Urothelium cell line (cell line): ENCODE results near the gene TFRC.
"Not testable (repeated sequence)": the region's sequence is repeated elsewhere in the genome, so short reads cannot be mapped to it uniquely, and the experiment has no call there.

ENCODE experiments used
- DNase-seq: peaks from one replicate; pipeline ENCODE4 v3.0.0; 2011; ENCODE audit warnings: low spot score, mixed read lengths
- FAIRE-seq: peaks from 2 replicates; lab custom pipeline; 2011; peaks lifted over from hg19 to GRCh38; lab: Jason Lieb, UNC

The TFRC gene

DNA sequence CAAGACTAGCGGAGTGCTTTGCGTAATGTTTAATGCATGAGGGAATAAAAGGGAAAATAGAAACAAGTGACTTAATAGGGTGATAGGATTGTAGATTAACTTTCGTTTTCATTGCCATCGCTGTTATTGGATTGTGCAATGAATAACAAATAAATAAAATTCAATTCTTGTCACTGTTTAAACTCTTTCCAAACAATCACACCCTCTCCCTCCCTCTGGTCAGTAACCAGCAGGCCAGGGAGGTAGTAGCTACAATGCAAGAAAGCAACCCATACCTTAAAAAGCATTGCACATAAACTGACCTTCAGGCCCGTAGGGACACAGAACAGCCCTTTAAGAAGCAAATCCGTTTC is 705 bp upstream of the TFRC start:
- no peak for DNase-seq
- FAIRE-seq, result no peak

DNA sequence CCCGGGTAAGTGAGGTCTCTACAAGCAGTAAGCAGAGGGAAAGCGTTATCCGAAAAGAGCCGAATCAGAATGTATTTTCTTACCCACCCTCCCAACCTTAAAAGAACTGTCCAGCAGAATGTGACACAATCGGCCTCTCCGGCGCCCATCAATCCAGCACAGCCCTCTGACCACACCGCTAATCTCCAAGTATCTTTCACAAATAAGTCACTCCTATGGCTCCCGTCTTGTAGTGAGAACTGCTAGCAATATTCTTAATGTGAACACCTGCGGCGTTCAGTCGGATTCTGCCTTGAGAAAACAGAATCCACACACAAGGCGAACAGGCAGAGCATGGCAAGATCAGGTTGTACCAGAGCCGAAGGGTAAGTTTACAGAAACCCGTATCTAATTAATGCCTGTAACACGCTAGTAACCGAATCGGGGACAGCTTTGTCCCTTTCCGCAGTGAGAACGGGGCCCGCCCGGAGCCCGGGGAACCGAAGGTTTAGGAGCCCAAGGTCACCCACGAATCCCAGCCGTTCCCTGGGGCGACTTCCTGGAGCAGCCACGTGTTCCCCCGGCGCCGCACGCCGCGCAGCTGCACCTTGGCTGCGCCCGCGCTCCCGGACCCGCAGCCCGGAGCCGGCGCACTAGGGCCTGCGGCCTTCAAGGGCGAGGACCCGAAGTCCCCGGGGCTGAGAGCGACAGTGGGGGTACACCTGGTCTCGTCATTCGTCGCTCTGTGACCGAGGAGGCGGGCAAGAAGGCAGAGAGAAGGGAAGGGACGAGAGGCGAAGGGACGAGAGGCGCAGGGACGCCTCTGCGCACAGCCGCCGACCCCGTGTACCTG is 672 bp downstream of the TFRC start:
- DNase-seq, result peak; percentile 62
- no peak for FAIRE-seq

DNA sequence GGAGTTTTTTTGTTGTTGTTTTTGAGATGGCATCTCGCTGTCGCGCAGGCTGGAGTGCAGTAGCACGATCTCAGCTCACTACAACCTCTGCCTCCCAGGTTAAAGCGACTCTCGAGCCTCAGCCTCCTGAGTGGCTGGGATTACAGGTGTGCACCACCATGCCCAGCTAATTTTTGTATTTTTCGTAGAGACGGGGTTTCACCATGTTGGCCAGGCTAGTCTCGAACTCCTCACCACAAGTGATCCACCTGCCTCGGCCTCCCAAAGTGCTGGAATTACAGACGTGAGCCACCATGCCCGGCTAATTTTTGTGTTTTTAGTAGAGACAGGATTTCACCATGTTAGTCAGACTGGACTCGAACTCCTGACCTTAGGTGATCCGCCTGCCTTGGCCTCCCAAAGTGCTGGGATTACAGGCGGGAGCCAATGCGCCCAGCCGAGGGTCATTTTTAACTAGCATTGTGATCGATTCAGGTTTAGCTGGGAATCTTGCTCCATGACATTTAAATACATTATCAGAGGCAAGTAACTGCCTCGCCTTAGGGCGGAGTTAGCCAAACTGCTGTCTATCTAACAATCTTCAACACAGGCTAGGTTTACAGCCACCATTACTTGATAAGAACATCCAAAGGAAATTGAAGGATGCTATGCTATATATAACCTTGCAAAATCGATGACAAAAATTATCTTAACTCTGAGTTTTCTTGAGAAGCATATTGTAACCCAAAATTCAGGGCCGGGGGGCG is 1.6 kb downstream of the TFRC start:
- FAIRE-seq, DNase-seq: not testable (repeated sequence)

DNA sequence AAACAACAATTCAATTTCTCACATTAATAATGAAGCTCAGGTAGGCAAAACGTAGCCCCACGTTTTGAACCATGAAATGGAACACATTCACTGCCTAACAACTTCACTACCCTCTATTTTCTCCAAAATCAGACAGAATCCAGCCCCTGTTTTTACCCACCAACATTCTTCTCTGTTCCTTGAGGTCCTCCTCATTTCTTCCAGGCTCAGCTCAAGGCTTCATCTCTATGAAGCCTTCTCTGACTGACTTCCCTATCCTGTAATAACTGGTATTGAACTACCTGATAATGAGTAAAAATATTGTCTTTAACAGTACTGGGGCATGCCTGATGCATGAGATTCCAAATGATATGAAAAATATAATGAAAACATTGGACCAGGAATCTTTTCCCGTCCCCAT is 2.2 kb downstream of the TFRC start:
- no peak for FAIRE-seq
- DNase-seq, result no peak

DNA sequence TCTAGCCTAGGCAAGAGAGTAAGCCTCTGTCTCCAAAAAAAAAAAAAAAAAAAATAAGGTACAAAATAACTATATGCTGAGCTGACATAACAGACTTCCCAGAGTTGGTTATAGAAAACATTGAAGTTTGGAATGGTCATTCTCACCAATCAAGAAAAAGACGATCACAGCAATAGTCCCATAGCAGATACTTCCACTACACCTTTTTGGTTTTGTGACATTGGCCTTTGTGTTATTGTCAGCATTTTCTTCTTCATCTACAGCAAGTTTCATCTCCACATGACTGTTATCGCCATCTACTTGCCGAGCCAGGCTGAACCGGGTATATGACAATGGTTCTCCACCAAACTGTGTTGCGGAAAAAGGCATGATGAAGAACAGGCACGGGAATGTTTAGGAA is 6.9 kb downstream of the TFRC start:
- FAIRE-seq, result no peak
- DNase-seq, result no peak

DNA sequence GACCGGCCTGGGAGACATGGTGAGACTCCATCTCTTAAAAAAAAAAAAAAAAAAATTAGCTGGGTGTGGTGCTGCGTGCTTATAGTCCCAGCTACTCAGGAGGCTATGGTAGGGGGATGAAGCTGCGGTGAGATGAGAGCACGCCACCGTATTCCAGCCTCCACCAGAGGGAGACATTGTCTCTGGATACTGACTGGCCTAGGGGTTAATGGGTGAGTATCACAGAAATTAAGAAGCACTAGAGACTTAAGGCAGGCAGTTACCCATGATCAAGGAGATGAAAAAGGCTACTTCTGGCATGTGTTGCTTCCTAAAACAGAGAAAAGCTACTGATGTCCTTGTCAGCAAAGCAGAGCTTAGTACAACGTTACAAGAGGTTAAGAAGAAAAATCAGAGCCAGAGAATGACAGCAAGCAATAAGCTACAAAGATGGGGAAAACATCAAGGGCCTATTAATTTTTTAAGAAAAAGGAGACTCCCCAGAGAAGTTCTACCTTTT is 8.6 kb downstream of the TFRC start:
- DNase-seq (peak; percentile 58), FAIRE-seq (no peak)

DNA sequence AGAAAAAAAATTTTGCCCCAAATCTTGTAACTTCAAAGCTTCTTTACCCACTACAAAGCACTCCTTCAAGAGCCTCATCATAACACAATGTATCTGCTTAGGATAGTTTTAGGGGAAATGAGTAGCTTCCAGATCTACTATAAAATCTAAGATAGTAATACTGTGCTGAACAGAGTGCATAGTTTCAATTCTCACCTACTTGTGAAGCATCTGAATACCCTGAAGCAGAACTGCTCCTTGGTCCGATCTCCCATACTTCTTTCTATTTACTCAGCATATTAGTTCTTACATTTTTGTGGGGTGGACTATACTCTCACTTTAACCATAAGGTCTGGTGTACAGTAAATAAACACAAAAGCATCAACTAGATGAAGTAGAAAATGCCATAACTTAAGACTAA is 9.6 kb downstream of the TFRC start:
- FAIRE-seq (no peak), DNase-seq (no peak)

DNA sequence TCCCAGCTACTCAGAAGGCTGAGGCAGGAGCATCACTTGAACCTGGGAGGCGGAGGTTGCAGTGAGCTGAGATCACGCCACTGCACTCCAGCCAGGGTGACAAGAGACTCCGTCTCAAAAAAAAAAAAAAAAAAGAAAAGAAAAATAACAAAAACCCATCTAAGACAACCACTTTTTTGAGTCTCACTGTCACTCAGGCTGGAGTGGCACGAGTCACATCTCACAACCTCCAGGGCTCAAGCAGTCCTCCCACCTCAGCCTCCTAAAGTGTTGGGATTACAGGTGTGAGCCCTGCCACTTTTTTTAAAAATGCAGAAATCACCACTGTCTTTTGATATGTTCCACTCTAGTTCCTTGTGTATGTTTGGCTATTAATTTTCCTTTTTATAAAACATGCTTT is 13.1 kb downstream of the TFRC start:
- not testable (repeated sequence) for FAIRE-seq, DNase-seq

DNA sequence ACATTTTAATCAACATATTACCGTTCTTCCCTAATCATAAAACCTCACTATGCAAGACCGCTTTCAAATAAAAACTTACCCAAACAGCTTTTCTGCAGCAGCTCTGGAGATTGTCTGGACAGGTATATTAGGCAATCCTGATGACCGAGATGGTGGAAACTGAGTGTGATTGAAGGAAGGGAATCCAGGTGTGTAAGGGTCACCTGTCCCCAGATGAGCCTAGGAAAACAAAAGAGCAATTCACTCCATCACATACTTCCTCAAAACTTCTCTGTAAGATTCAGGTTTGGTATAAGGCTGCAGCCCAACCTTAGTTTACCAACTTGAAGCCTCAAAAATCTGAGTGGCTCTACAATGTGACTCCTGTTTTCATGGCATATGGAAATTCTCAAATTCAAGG is 14.5 kb downstream of the TFRC start:
- DNase-seq, result no peak
- FAIRE-seq, result no peak

DNA sequence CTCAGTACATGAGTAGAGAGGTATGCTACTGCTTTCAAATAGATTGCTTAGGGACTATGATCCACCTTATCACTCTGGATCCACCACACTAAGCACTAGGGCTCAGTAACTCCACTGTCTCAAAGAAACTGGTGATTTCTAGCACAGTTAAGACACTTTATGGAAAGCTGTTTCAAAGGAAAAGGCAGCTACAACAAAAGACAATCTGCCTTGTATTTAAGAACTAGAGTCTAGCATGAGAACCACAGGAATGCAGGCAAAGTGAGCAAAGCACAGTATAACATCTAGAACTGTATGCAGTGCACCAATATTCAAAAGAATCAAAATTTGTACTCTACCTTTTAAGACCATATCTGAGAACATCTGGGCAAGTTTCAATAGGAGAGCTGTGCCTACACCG is 17.9 kb downstream of the TFRC start:
- no peak for FAIRE-seq
- no peak for DNase-seq

DNA sequence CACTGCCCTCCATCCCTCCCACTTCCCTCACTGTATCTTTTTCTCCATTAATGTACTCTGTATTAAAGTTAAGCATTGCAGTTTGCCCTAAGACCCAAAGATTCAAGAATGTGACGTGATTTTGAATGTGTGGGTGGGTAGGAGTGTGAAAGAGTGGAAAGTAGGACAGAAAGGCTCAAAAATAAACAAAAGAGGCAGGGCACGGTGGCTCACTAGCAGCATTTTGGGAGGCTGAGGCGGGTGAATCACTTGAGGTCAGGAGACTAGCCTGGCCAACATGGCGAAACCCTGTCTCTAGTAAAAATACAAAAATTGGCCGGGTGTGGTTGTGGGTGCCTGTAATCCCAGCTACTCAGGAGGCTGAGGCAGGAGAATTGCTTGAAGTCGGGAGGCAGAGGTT is 18.4 kb downstream of the TFRC start:
- FAIRE-seq, result no peak
- no peak for DNase-seq

DNA sequence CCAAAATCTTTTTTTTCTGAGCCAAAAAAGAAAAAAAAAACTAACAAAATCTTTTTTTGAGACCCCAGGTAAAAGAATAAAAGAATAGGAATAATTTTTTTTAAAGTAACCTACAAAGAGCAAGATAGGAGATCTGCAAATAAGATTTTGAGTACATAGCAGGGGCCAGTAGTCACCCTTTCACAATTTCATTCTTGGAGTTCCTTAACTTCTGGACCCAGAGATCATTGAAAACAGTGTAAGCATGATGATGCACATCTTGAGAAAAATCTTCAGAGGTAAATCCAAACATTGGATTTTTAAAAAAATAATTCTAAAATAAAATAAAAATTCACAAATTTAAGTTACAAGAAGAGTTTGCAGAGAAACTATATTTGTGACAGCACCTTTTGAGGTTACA is 18.8 kb downstream of the TFRC start:
- FAIRE-seq, result no peak
- no peak for DNase-seq

DNA sequence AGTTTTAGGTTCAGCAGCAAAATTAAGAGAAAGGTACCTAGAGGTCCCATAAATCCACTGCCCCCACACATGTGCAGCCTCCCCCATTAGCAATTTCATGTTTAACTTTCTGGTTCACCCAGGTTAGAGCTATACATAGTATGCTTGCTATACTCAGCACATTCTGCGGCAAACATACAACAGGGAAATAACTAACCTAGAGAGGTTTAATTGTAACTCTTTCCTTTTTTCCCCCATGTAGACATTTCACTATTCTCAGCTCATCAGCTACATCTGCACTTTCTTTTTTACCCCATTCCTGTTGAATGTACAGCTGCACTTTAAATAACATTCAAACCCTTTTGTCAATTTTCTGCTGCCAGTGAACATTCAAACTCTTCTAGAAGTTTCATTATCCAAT is 21.1 kb downstream of the TFRC start:
- no peak for DNase-seq
- FAIRE-seq, result no peak

DNA sequence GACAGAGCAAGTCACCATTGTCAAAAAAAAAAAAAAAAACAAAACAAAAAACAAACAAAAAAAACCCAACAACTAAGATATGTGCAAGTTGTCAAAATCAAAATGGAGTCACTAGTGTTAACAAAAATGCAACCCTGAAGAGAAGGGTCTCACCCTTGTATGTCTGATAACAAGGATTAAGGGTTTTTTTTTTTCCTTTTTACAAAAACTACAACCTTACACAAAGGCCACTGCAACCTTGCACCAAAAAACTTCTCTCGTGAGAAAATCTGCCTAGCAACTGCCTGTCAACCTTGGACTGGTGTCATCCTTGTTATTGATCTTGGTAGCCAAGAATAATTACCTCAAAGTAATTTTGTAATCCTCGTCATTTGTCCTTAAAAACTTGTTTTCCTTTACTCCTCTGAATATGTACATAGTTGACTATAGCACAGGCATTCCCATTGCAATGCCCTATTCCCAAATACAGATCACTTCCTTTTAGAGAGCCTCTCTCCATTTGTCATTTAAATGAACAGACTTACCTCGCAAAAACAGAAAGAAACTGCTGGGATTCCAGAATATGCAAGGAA is 24.0 kb downstream of the TFRC start:
- FAIRE-seq (no peak), DNase-seq (no peak)

DNA sequence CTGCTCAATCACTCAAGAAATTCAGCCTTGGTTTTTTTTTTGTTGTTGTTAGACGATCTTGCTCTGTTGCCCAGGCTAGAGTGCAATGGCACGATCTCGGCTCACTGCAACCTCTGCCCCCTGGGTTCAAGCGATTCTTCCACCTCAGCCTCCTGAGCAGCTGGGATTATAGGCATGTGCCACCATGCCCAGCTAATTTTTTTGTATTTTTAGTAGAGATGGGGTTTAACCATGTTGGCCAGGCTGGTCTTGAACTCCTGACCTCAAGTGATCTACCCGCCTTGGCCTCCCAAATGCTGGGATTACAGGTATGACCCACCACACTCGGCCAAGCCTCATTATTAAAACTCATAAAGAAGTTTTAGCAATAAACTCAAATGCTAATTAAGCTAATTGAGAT is 25.5 kb downstream of the TFRC start:
- not testable (repeated sequence) for FAIRE-seq, DNase-seq

DNA sequence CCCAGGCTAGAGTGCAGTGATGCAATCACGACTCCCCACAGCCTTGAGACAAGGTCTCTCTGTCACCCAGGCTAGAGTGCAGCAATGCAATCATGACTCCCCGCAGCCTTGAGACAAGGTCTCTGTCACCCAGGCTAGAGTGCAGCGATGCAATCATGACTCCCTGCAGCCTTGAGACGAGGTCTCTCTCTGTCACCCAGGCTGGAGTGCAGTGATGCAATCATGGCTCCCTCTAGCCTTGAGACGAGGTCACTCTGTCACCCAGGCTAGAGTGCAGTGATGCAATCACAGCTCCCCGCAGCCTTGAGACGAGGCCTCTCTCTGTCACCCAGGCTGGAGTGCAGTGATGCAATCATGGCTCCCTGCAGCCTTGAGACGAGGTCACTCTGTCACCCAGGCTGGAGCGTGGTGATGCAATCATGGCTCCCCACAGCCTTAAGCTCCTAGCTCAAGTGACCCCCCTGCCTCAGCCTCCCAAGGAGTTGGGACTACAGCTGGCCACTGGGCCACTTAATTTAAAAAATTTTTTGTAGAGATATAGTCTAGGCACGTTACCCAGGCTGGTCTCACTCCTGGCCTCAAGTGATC is 26.1 kb downstream of the TFRC start:
- FAIRE-seq, result no peak
- no peak for DNase-seq

DNA sequence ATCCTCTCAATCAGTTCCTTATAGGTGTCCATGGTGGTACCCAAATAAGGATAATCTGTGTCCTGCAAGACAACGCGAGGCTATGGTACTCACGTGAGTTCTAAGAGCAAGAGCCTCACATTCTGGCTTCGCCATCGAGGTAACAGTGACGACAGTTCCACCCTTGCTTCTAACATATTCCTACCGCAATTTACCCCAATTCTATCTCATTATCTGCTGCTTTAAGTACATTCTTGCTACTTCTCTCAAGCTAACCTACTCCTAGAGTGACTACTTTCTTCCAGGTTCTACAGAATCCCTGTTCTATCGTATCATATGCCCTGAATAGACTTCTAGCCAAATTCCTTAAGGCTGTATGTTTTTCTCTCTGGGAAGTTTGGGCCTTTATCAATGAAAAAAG is 26.6 kb downstream of the TFRC start:
- no peak for FAIRE-seq
- DNase-seq, result no peak

DNA sequence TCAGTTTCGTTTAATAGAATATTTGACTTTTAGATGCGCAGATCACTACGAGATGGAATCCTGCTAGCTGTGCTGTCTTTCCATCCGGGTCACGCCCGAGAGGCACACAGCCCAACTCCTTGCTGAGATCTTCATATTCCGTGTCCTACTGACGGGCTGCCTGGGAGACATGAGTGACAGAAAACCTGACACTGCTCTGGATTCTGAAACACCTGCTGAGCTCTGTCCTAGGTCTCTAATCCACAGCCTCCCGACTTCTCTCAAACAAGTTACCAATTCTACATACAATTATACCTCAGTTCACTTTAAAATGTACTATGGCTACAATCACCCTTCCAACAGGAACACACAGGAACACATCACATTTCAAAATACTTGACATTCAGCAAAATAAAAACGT is 27.2 kb downstream of the TFRC start:
- FAIRE-seq (no peak), DNase-seq (no peak)

DNA sequence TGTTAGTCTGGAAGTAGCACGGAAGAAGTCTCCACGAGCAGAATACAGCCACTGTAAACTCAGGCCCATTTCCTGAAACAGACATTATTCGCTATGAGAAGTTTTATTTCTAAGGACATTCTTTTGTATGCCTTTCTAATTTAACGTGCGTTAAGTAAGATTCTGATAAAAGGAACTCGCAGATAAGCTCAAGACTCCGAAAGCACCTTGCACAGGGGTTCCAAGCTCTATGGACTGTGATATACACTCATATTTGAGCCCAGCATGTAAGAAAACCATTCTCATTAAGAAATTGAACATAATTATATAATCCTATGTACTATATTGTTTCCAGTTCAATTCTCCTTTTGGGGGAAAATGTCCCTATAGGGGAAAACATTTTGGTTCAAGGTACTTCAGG is 28.4 kb downstream of the TFRC start:
- DNase-seq (no peak), FAIRE-seq (no peak)

DNA sequence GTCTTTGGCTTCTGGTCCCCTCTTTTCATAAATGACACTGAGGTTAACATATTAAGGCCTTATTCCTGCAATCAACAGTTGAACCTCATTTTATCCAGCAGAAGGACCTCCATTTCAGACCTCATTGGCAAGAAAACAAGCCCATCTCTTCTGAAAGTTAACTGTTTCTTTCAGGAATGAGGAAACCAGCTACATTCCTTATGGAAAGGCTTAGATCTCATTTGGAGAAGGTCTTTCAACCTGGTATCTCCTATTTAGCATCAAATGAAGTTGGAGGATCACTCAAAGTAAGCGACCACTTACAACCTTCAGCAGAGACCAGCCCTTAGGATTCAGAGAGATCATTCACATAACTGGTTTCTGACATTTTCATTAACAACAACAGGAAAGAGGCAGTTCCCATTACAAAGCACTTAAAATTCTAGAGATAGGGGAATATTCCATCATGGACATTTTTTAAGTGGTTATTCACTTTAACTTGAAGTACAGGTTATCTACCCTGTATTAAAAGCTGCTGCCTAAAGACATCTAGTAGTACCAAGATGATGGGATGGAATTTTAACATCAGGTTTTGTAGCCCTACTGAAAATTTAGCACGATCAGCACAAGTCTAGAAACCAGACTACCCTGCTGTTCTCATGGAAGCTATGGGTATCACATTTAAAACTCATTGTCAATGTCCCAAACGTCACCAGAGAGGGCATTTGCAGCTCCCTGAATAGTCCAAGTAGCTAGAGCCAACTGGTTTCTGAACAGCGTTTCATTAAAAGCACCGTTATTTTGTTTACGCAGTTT is 30.4 kb downstream of the TFRC start:
- FAIRE-seq, result no peak
- no peak for DNase-seq

DNA sequence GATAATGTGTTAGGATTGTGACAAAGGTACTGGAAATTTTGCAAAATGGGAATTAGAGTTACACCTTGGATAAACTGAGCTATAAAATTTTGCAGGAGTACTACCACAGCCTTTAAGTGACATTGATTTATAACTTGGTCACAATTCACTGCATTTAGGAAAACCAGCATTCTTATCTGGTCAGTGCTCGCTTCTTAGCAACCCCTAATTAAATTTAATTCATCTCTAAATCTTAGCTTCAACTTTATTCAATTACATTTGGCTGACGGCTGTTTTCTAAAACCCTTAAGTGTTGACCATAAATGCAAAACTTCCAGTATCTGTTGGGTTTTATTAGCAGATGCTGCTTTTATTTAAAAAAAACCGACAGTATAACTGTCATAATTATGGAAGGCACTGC is 31.3 kb downstream of the TFRC start:
- FAIRE-seq, result no peak
- no peak for DNase-seq
